CD4-positive, alpha-beta T cell treated with Interferon alpha-2 for 1 hour (primary cell): ENCODE measurements around the gene BDKRB2.

Source experiments
- DNase-seq, 2 donors: peaks; one replicate each; pipeline ENCODE4 v3.0.0-alpha.2; 2020 to 2022

The BDKRB2 gene

GRCh38 chr14:96274543-96274942 is 69.9 kb downstream of the BDKRB2 start:
- DNase-seq: no peak

GRCh38 chr14:96275177-96276112 is 70.8 kb downstream of the BDKRB2 start:
- DNase-seq: peak; percentile 44 to 57

GRCh38 chr14:96277890-96278289 is 73.3 kb downstream of the BDKRB2 start:
- no peak for DNase-seq

GRCh38 chr14:96279564-96279963 is 74.9 kb downstream of the BDKRB2 start:
- no peak for DNase-seq

GRCh38 chr14:96280104-96280503 is 75.5 kb downstream of the BDKRB2 start:
- DNase-seq: no peak

GRCh38 chr14:96281486-96281885 is 76.8 kb downstream of the BDKRB2 start:
- no peak for DNase-seq

- no peak for DNase-seq
Measured at GRCh38 chr14:96284008-96284407, 79.4 kb downstream of the BDKRB2 start.

- no peak for DNase-seq
Measured at GRCh38 chr14:96284430-96284829, 79.8 kb downstream of the BDKRB2 start.

- DNase-seq: no peak
Measured at GRCh38 chr14:96285667-96286066, 81.0 kb downstream of the BDKRB2 start.

- DNase-seq: no peak
Measured at GRCh38 chr14:96286251-96286650, 81.6 kb downstream of the BDKRB2 start.

- DNase-seq: no peak
Measured at GRCh38 chr14:96287856-96288255, 83.2 kb downstream of the BDKRB2 start.
